DOHH2 (cell line): Measurements from ENCODE around the gene MAGI3.

Source experiments
- H3F3A ChIP-seq: fragments of 200-600 bp; sonication (generic), shearing (Covaris generic); 2 replicates; pipeline ENCODE4 v1.6.0; 2016; ENCODE audit warnings: antibody characterized with exemption, mild to moderate bottlenecking; ENCODE audit not compliant: control insufficient read depth, insufficient read depth
- H3K27ac ChIP-seq: fragments of 200-600 bp; sonication (generic); 2 replicates; pipeline ENCODE4 v1.5.1; 2014; ENCODE audit warnings: low read depth, mild to moderate bottlenecking, low read length, moderate library complexity
- H3K27me3 ChIP-seq: fragments of 200-600 bp; sonication (generic); 2 replicates; pipeline ENCODE4 v1.6.1; 2014; ENCODE audit warnings: mild to moderate bottlenecking, low read length, mixed read lengths; ENCODE audit not compliant: control insufficient read depth
- H3K36me3 ChIP-seq: fragments of 200-600 bp; sonication (generic); 2 replicates; pipeline ENCODE4 v1.6.1; 2014; ENCODE audit warnings: mild to moderate bottlenecking, low read length, moderate library complexity, mixed read lengths; ENCODE audit not compliant: control insufficient read depth
- H3K4me1 ChIP-seq: fragments of 200-600 bp; sonication (generic); 2 replicates; pipeline ENCODE4 v1.6.1; 2014; ENCODE audit warnings: mild to moderate bottlenecking, low read length, mixed read lengths; ENCODE audit not compliant: control insufficient read depth
- H3K4me2 ChIP-seq: fragments of 200-600 bp; sonication (generic); 2 replicates; pipeline ENCODE4 v1.6.0; 2014; ENCODE audit warnings: mild to moderate bottlenecking, low read length, moderate library complexity
- H3K4me3 ChIP-seq: fragments of 200-600 bp; sonication (generic); 2 replicates; pipeline ENCODE4 v1.5.1; 2014; ENCODE audit warnings: mild to moderate bottlenecking, low read length, mixed read lengths
- H3K79me2 ChIP-seq: fragments of 200-600 bp; sonication (generic); 2 replicates; pipeline ENCODE4 v1.6.1; 2014; ENCODE audit warnings: mild to moderate bottlenecking, low read length, mixed read lengths; ENCODE audit not compliant: control insufficient read depth
- H3K9me2 ChIP-seq: fragments of 200-600 bp; sonication (generic); replicated peaks from 2 replicates; pipeline ENCODE4 v1.6.1; 2014; ENCODE audit warnings: mild to moderate bottlenecking, low read length, mixed read lengths; ENCODE audit not compliant: control insufficient read depth
- H3K9me3 ChIP-seq: fragments of 200-600 bp; sonication (generic); 2 replicates; pipeline ENCODE4 v1.6.1; 2014; ENCODE audit warnings: antibody characterized with exemption, low read length, mixed read lengths; ENCODE audit not compliant: control insufficient read depth, insufficient read depth
- H4K20me1 ChIP-seq: fragments of 200-600 bp; sonication (generic); 2 replicates; pipeline ENCODE4 v1.6.0; 2014; ENCODE audit warnings: low read depth, mild to moderate bottlenecking, antibody characterized with exemption, low read length, moderate library complexity; ENCODE audit not compliant: control insufficient read depth, insufficient read depth
- CTCF ChIP-seq: fragments of 200-600 bp; sonication (generic); IDR thresholded peaks from one replicate; pipeline ENCODE4 v1.5.1; 2014; ENCODE audit warnings: antibody characterized with exemption, mild to moderate bottlenecking, low read depth, low read length; ENCODE audit not compliant: poor library complexity, severe bottlenecking
- EZH2phosphoT487 ChIP-seq: fragments of 200-600 bp; sonication (generic); IDR thresholded peaks from 2 replicates; pipeline ENCODE4 v1.6.1; 2017; ENCODE audit warnings: borderline replicate concordance, mild to moderate bottlenecking, antibody characterized with exemption, low read length, moderate library complexity, mixed read lengths

The MAGI3 gene

GRCh38 chr1:113372546-113372945 lies 17.8 kb upstream of the MAGI3 start:
- TF ChIP-seq EZH2phosphoT487 (no peak), CTCF (no peak)
- no peaks in the 10 kb centered on the region for H3K79me2 ChIP-seq
- no peaks in the 10 kb centered on the region for H3F3A ChIP-seq
- H3K27me3 ChIP-seq, result peaks cover 23% of the 10 kb centered on the region; the same call in 1 of the 2 replicates
- H4K20me1 ChIP-seq, result no peaks in the 10 kb centered on the region
- no peak overlapping the region for H3K4me3 ChIP-seq
- no peaks in the 10 kb centered on the region for H3K36me3 ChIP-seq
- H3K4me2 ChIP-seq, result no peak overlapping the region
- H3K4me1 ChIP-seq, result no peaks in the 10 kb centered on the region
- H3K27ac ChIP-seq, result no peak overlapping the region
- H3K9me3 ChIP-seq, result no peaks in the 10 kb centered on the region
- H3K9me2 ChIP-seq, result no peaks in the 10 kb centered on the region

GRCh38 chr1:113373644-113374043 lies 16.7 kb upstream of the MAGI3 start:
- Histone ChIP-seq H3K27ac (no peak overlapping the region), H3K36me3 (no peaks in the 10 kb centered on the region), H3K27me3 (peaks cover 23% of the 10 kb centered on the region; the same call in 1 of the 2 replicates), H3K9me2 (no peaks in the 10 kb centered on the region), H3K4me2 (no peak overlapping the region), H3K4me3 (no peak overlapping the region), H3K79me2 (no peaks in the 10 kb centered on the region), H4K20me1 (no peaks in the 10 kb centered on the region), H3F3A (no peaks in the 10 kb centered on the region), H3K4me1 (no peaks in the 10 kb centered on the region), H3K9me3 (no peaks in the 10 kb centered on the region)
- TF ChIP-seq CTCF, result no peak
- TF ChIP-seq EZH2phosphoT487, result no peak

GRCh38 chr1:113375878-113376277 lies 14.4 kb upstream of the MAGI3 start:
- Histone ChIP-seq H3K27me3 (peaks cover 20% of the 10 kb centered on the region; the same call in 1 of the 2 replicates), H3K79me2 (no peaks in the 10 kb centered on the region), H3K4me3 (no peak overlapping the region), H3K9me2 (no peaks in the 10 kb centered on the region), H3K27ac (no peak overlapping the region), H3K4me1 (no peaks in the 10 kb centered on the region), H3K36me3 (no peaks in the 10 kb centered on the region), H4K20me1 (no peaks in the 10 kb centered on the region), H3K4me2 (no peak overlapping the region), H3K9me3 (no peaks in the 10 kb centered on the region), H3F3A (no peaks in the 10 kb centered on the region)
- TF ChIP-seq EZH2phosphoT487 (no peak), CTCF (no peak)
